GM12865 (cell line): ENCODE measurements around the gene TFPI2.
A peak's percentile ranks its signal among the peaks of the same experiment; 100 is the strongest.
"Not testable (repeated sequence)": the region's sequence is repeated elsewhere in the genome, so short reads cannot be mapped to it uniquely, and the experiment has no call there.

Experiments
- DNase-seq: peaks from one replicate; pipeline ENCODE4 v3.0.0; 2010; ENCODE audit warnings: low read depth
- H3K4me3 ChIP-seq: 2 replicates; pipeline ENCODE4 v1.5.1; 2011; ENCODE audit warnings: mild to moderate bottlenecking, low read depth, low read length, control low read depth
- CTCF ChIP-seq: IDR thresholded peaks from 2 replicates; pipeline ENCODE4 v1.5.1; 2011; ENCODE audit warnings: low read length, control low read depth, low read depth, inconsistent platforms; ENCODE audit not compliant: insufficient read depth; ENCODE audit errors: missing control alignments

The TFPI2 gene

GRCh38 chr7:93926800-93927199 is 36.2 kb upstream of the TFPI2 start:
- TF ChIP-seq CTCF = no peak
- no peak overlapping the region for H3K4me3 ChIP-seq

GRCh38 chr7:93923942-93924341 is 33.4 kb upstream of the TFPI2 start:
- H3K4me3 ChIP-seq = no peak overlapping the region
- no peak for TF ChIP-seq CTCF

More at GRCh38 chr7:93926800-93927199, 36.2 kb upstream of the TFPI2 start:
- no peak for DNase-seq

GRCh38 chr7:93923296-93923695 is 32.7 kb upstream of the TFPI2 start:
- no peak for DNase-seq
- TF ChIP-seq CTCF = no peak
- no peak overlapping the region for H3K4me3 ChIP-seq

More at GRCh38 chr7:93923942-93924341, 33.4 kb upstream of the TFPI2 start:
- DNase-seq = no peak

- DNase-seq = peak; percentile 58
- peak within 1 kb of the TSS; percentile 73 for H3K4me3 ChIP-seq
These were observed 31.3 kb upstream of the TFPI2 start, which contains the start of gene GNG11 for GRCh38 chr7:93921607-93922566. TSS of gene GNG11 (plus strand) at chr7:93921735. CDS start at chr7:93922138, 403 bp downstream.

GRCh38 chr7:93921186-93921585 is 30.6 kb upstream of the TFPI2 start:
- H3K4me3 ChIP-seq = peak overlapping the region; percentile 73
- no peak for DNase-seq
- TF ChIP-seq CTCF = no peak

More at GRCh38 chr7:93921607-93922566, 31.3 kb upstream of the TFPI2 start, which contains the start of gene GNG11:
- TF ChIP-seq CTCF = no peak

GRCh38 chr7:93920496-93921182 is 30.1 kb upstream of the TFPI2 start:
- no peak for DNase-seq
- TF ChIP-seq CTCF = no peak

GRCh38 chr7:93916315-93916714 is 25.8 kb upstream of the TFPI2 start:
- not testable (repeated sequence) for DNase-seq, H3K4me3 ChIP-seq

More at GRCh38 chr7:93920496-93921182, 30.1 kb upstream of the TFPI2 start:
- H3K4me3 ChIP-seq = no peak overlapping the region

GRCh38 chr7:93915888-93916287 is 25.3 kb upstream of the TFPI2 start:
- DNase-seq = not testable (repeated sequence)

GRCh38 chr7:93915206-93915842 is 24.8 kb upstream of the TFPI2 start:
- not testable (repeated sequence) for H3K4me3 ChIP-seq, DNase-seq

More at GRCh38 chr7:93915888-93916287, 25.3 kb upstream of the TFPI2 start:
- H3K4me3 ChIP-seq = not testable (repeated sequence)
